Daoy (cell line): ENCODE results near the gene OSBPL1A. TPM values are rescaled to one million over a fixed set of nuclear protein-coding genes. Genes with fewer than 3 reads are reported as not detected.
A peak's percentile ranks its signal among the peaks of the same experiment; 100 is the strongest.

Experiments used
- DNase-seq: peaks from one replicate; pipeline ENCODE4 v3.0.0-alpha.2; 2015; ENCODE audit warnings: low read depth
- total RNA-seq: library from RNA; depleted of rRNA; stranded (reverse); fragments of >200 nt; shearing (Covaris generic); gene quantifications from 2 replicates; pipeline ENCODE4 v1.2.3, GENCODE V29; 2014

The OSBPL1A gene
- total RNA-seq, 1 experiment from 2014 or later = 13.5 TPM

DNA sequence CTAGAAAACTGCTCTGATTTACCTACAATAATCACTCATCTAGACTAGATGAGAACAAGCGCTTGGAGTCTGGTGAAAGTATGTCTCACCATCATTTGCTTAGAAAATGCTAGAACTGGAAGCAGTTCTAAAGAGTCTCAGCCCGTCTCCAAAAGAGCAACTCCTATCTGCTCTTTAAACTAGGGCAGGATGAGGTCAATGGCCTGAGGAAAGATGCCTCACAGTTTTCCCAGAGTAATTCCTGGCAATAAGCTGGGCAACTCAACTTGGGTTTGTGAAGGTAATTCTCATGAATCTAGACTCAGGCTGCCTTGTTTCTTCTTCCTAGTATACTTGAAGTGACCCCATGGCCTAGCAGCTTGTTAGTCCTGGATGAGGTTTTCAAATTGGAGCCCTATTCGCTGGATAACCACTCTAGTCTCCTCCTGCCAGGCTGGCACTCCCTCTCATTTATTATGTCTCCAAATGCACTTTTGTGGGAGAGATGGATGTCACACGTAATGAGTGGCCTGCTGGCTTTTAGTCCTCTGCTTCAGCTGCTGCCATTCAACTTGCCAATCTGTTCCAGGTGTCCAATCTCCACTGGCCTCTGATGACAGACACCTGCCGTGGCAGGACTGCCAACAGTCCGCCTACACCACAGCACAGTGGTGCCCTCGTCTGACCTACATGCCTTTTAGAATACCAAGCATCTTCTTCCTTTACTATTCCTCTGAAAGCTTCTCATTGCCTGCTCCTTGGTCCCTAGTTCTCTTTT, 177.9 kb downstream of the OSBPL1A start:
- DNase-seq = no peak

DNA sequence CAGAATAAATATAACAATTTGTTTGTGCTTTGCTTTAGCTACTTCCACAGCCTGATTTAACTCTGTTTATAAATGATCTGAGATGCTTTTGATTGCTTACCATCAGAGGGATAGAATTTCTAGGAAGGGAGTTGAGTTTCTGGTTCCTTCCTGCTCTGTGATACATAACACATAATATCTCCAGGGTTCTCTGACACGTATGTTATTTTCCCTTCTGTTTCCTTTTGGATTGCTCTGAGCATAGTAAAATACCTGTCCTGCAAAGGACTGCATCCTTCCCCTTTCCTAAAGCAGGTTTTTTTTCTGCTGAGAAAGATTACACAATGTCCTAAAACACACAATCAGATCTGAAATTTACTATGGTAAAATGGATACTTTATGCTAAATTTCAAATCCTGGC, 182.7 kb downstream of the OSBPL1A start:
- DNase-seq = no peak

DNA sequence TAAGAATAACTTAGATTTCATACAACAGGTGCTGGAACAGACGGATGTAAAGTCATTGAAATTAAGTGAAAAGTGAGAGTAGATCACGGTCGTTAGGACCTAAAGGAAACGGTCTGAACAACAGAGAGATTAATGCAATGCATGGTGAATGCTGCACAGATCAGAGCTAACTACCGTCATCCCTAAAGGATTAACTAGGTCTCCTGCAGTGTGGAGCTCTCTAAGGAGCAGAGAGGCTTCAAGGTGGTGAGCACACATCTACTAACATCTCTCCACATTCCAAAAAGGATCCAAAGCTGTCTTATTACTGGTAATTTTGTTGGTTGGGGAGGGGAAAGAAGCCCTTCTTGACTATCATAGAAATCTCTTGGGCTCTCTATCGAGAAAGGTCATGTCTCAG, 183.5 kb downstream of the OSBPL1A start:
- DNase-seq = no peak

DNA sequence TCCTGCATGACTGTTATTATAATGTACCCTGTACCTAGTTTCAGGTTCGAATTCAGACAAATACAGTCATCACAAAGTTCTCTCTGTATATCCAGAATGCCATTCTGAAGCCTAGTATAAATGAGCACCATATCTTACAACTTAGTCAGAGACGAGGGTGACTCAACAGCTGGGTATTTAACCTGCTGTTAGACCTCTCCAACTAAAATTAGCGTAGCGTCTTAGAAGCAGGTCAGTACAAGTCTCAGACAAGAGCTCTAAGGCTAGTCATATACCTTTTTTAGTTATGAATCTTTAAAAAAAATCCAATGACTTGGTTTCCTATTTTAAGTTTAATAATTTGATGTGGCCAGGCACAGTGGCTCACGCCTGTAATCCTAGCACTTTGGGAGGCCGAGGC, 184.7 kb downstream of the OSBPL1A start:
- peak; percentile 69 for DNase-seq

DNA sequence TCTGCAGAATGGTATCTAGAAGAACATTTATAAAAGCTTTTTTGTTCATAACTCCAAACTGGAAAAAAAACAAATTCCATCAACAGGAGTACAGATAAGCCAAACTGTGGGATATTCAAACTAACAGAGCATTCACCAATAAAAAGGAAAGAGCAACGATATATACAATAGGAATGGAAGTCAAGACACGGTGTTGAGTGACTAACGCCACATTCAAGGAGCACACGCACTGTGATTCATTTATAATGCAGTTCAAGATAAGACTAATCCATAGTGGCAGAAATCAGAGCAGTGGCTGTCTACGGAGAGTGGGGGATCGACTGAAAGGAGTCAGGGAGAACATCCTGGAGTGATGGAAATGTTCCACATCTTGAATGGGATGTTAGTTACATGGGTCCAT, 188.1 kb downstream of the OSBPL1A start:
- DNase-seq = no peak

DNA sequence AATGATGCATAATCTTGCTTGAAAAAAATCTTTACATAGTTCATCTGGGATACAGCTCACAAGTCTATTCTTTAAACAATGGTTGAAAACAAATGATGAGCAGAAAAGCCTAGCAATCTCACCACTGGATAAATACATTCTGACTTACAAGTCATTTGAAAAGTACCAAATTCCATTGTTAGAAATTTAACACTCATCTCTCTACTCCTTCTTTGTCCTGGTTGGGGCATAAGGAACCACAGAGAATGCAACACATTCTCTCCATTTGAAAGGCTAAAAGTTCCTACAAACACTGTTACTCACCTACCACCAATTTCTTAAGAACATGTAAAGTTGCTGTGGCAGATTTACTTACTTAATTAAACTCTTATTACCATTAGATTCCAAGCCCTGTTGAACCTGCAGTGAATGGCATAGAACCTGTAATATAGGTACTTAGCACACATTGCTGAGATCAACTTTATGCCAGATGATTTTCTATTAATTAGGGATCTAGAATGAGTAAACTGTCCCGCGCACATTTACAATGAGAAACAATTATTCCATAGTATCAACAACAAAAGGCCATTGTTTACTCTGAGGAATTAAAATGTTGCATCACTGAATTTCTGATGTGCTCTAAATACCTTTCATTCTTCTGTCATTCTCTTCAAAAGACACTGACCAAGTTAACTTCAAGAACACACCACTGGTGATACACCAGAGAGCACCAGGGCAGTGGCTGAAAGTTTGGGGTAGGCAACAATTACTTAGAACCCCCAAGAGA, 189.2 kb downstream of the OSBPL1A start:
- no peak for DNase-seq

DNA sequence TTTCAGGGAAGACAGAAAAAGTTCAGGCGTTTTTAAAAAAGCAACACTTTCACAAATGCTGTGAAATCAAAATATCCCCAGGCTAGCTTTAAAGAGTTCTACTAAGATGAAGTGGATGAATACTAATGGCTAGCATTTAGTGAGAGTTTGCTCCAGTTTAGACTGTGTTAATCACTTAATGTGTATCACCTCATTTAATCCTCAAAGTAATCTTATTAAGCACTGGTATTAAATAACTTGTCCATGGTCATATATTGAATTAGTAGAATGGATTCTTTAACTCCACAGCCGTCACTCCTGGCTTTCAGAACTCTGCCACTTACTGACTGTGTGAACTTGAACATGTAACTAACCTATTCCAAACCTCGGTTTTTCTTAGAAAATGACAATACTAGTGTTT, 192.7 kb downstream of the OSBPL1A start:
- DNase-seq = no peak

DNA sequence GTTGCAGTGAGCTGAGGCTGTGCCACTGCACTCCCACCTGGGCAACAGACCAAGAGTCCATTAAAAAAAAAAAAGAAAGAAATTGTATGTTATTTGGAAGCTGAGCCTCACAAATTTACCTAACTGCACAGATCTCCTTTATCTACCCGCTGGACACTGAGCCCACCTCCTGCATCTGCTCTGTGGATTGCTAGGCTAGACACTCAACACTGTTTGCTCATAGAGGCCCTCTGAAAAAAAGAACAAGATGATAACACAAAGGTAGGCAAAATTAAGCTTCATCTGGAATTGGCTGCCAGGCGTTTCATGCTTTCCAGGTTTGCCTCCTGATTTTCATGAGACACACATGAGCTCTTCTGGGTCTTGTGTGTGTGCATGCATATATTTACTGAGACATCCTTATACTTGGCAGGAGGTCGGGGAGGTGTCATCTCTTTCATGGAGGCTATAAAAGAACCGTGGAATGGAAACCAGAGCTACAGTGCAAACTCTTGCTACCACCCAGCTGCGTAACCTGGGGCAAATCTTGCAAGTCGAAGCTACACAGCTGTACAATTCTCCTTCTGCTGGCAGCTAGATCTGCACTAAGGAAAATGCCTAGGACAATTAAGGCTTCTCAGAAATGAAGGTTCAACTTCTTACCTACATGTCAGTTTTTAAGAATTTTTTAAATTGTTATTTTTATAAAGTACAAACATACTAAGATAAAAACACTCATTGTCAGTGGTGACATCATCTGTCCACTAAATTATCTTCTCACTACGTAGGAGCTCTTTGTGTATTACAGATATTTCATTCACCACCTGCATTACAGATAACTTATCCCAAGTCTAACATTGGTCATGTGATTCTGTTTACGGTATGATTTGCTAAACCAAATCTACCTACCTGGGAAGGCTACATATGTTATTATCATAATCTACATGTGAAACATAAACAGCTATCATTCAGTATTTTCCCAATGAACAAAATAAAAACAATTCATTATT, 195.6 kb downstream of the OSBPL1A start:
- no peak for DNase-seq

DNA sequence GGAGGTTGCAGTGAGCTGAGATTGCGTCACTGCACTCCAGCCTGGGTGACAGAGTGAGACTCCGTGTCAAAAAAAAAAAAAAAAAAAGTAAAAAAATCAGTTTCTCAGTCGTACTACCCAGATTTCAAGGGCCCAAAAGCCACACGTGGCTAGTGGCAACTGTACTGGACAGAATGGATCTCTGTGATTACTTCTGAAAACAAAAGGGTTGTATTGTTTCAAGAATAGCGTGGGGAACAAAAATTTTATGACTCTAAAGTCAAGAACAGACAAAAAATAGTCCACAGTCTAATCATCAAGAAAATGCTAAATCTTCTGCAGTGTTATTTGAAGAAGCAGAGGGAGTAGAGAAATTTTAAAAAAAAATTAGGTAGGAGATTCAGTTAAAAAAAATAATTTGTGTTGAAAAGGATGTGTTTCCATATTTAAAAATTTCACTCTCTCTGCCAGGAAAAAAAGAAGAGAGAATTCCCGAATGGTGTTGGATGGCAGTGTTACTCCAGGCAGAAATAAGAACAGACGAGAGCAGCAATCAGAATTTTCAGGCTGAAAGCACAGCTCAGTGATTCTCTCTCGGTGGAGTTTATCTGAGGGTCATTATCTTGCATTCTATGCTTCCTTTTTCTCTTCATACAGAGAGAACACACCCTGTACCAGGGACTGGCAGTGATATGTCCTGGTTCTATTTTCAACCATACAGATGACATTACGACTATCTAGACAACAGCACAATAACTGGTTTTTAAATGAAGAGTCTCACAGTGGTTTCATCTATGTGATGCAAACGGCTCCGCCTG, 196.9 kb downstream of the OSBPL1A start:
- no peak for DNase-seq

DNA sequence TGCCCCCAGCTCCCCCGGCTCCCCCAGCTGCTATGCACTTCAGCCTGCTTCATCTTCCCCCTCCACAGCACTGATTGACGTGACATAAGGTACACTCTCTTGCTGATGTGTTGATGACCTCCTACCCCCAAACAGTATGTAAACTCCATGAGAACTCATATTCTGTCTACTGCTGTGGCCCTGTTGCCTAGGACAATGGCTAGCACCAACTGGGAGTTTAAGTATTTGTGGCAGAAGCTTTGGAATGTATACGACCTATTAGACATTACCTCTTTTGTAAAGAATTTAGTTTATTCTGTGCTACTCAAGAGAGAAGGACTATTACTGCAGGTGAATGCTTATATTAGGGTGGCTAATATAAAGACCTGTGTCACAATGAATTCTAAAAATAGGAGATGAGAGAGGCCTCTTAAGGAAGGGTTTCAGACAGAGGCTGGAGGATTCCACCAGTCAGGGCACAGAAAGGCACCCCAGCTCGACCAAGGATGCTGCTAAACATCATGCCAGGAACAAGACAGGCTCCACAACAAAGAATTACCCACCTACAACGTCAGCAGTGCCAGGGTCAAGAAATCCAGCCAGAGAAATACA, 198.2 kb downstream of the OSBPL1A start:
- no peak for DNase-seq

DNA sequence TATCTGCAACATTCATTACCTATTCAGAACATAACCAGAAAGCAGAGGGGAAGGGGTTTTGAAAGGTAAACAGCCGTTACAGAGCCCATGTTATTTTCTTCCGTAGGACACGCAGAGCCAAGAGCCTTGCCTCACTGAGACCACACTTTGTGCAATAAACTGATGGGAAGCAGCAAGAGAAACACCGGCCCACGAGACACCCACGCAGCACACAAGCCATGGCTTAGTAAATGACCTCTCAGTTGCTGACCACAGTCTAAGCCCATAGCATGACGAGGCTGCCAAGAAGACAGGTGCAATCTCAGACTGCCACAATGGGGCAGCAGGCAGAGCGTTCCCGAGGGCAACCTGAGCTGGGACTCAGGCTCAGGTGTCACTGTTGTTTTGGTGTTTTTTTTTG, 199.2 kb downstream of the OSBPL1A start:
- no peak for DNase-seq

DNA sequence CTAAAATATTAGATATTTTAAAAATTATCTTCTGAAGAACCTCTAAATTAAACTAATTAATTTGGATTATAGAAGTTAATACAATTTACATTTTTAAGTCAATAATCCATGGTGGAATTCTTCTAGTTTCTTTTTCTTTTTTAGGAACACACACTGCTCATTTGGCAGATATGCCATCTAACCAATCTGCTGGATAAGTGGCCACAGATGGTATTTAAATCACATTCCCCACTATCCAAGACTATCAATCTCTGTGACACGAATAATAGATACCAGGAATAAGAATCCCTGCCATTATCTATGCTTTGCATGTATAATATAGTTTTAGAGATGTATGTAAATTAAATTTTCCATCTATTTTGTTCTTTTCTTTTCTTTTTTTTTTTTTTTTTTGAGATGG, 200.2 kb downstream of the OSBPL1A start:
- no peak for DNase-seq

DNA sequence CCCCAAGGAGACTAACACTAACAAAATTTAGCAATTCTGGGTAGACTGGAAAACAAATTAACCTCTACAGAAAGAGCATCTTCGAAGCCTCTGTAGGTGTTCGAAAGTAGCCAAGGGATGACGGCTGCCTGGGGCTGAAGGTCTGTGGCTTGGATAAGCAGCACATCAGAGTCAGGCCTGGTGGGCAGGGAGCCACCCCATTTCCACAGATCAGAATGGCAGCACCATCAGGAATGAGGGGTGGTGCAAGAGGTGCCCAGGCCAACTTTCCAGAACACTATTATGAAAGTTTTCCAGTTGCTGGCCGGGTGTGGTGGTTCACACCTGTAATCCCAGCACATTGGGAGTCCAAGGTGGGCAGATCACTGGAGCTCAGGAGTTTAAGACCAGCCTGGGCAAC, 200.9 kb downstream of the OSBPL1A start:
- DNase-seq = no peak

DNA sequence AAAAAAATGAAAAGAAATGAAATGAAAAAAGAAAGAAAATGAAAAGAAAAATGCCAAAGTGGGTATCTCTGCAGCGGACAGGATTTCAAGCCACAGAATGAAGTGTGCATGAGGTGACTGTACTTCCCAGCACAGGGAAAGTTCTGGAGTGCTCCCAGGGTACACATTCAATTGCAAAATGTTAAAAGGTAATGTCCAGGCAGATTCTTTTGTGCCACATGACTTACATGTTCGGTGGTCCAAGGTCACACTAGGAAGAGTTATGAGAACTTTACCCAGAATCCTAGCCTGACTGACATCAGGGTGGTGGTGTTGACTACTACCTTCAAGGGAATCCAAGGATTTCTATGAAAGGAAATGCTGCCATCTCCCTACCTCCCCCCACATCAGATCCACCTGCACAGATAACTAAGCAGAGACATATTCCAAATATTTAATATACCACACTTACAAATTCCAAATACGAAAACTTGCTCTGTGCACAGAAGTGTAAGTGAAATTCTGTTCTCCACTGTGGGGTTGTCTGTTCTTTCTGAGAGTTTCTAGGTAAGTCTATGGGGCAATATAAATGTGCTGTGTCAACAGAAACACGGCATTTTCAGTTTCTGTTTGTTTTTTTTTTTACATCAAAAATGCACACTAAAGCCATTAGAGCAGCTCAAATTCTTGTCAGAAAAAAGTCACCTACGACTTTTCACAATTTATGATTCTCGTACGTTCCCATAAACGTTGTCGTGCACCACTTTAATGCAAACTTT, 202.1 kb downstream of the OSBPL1A start:
- no peak for DNase-seq

DNA sequence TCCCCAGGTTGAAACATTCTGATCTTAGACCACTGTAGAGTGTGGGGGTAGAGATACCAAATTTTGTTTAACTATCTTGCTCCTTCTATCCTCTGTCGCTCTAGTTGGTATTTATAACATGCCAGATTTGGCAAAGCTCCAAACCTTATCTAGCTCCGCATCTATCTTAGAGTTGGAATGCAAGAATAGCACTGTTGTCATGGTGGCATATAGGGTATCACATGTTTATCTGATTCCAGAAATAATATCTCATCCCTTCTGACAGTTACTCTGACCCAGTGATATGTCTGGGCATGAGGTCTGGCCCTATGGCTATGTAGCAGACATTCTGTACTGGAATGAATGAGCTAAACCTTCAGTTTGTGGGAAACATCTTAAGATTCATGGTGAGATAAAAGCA, 207.0 kb downstream of the OSBPL1A start:
- no peak for DNase-seq

DNA sequence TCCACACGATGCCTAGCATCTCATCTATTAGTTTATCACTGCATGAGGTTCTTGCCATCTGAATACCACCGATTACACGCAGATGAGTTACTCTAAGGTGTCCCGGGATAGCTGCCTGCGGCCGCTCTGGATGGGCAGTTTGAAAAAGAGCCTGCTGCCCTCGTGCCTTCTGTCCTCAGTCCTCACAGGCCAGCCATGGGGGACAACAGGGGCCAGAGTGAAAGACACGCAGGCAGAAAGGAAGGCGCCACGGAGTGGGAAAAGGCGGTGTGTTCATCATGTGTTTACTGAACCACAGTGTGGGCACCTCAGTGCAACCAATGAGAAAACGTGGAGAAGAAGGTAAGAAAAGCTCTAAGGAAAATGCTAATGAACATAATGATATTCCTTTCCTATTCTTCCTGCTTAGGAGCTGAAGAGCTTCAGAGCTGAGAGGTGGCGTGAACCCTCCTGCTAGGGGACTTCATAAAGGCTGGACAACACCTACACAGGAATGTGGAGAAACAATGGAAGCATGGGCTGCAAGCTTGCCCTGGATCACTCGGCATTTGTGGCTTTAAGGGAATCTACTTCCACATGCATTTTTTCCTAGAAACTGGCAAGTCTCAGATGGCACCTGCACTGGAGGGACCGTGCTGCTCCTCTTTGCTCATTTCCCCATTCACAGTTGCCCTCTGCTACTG, 207.8 kb downstream of the OSBPL1A start:
- DNase-seq = no peak

DNA sequence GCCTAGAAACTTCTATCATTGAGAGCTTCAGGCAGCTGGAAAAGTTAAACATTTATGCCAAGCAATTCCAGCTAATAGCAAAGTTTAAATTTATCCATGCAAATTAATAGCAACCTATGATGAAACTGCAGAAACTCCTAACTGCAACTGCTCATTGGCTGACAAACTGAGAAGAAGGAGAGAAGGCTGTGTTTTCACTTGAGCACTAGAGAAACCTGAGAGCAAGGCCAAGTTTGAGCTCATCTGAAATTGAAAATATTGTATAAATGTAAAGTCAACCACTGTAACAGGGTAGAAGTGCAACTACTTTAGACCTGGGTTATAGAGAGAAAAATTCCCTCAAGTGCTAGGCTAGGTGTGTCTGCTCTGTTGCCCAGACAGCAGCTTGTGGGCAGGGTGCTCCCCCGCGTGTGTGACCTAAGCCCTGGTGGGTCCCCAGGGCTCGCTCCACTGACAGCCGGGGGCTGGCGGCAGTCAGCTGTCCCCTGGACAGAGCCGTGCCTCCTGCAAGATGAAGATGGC, 208.6 kb downstream of the OSBPL1A start:
- DNase-seq = no peak

DNA sequence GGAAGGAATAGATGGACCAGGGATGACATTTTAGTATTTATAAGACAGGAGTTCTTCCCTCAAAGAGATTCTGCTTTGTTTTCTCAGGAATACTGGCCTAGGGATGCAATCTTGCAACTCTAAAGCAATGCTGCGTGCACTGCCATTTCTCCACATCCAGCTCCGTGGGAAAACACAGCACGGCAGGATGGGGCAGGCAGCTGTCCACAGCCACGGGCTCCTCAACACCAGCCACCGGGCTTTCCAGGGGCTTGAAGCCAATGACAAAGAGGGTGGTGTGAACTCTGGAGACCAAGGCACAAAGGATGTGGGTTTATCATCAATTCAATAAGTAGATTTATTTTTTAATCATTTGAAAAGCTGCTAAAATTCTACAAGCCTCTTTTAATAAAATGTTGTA, 209.5 kb downstream of the OSBPL1A start:
- DNase-seq = no peak

DNA sequence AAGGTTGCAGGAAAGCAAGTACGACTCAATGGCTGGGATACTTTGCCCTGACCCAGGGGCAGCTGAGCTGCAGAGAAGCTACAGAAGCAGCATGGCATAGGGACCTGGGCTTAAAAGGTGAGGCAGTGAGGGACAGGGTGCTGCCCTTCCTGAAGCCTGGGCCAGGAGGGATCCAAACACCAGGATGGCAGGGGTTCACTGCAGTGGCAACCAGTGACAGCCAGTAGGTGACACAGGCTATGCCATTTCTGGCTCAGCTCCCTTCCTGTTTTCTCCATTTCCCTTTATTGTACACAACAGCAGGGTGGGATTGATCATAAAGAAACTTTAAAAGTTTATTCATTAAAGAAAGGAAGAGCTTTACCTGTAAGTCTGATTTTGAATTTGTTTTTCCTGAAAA, 209.9 kb downstream of the OSBPL1A start:
- no peak for DNase-seq
